Measurements from ENCODE around the gene NSD1. TPM values are rescaled to one million over a fixed set of nuclear protein-coding genes. Genes with fewer than 3 reads are reported as not detected.

NSD1 gene
- total RNA-seq, 1 experiment from 2014 or later: 58.8 TPM

DNA sequence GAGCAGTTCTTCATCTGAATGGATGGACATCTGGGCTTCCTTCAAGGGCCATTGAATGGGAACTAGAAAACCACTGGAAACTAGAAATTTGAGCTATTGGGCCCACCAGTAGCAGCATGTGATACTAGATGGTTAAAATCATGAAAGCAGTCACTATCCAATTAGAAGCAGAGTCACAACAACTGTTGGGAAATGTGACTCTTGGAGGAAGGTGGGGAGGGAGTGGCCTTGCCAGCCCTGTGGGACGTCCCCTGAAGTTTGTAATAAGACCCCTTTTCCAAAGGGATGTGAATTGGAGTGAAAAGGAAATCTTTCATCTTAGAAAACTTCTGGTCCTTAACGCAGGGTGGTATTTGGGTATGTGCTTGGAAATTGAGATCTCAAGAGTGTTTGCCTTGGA, 164.3 kb downstream of the NSD1 start:
- Histone ChIP-seq H3K27me3 (ENCODE audit: insufficient read depth, low read length) (no peaks in the 10 kb centered on the region), H3K4me1 (ENCODE audit: control insufficient read depth in 1 of 2, insufficient read depth in 2 of 2, low read length in 2 of 2) (peaks cover 16 to 41% of the 10 kb centered on the region in 2 experiments), H3K27ac (ENCODE audit: low read depth, low read length) (no peak overlapping the region), H4K20me1 (ENCODE audit: insufficient read depth) (no peaks in the 10 kb centered on the region), H2AFZ (ENCODE audit: low read depth, low read length, poor library complexity, severe bottlenecking) (no peak overlapping the region), H3K79me2 (ENCODE audit: insufficient read depth, low read length) (no peaks in the 10 kb centered on the region), H3K4me2 (ENCODE audit: low read length) (no peak overlapping the region), H3K36me3 (ENCODE audit: control insufficient read depth in 1 of 2, insufficient read depth in 2 of 2, low read length in 2 of 2) (peaks cover 19 to 25% of the 10 kb centered on the region in 2 experiments; a peak in 3 of 4 replicates), H3K9me2 (ENCODE audit: insufficient read depth) (no peaks in the 10 kb centered on the region), H3K9ac (ENCODE audit: low read length) (no peak overlapping the region), H3K4me3 (replicated peaks in 1 of 2; ENCODE audit: low read depth in 1 of 2, low read length in 2 of 2) (no peak overlapping the region), H3K9me3 (ENCODE audit: control insufficient read depth in 1 of 2, insufficient read depth in 1 of 2, low read depth in 1 of 2, low read length in 2 of 2) (no peaks in the 10 kb centered on the region)
- no peak for DNase-seq (ENCODE audit: low read depth, low spot score)
- intact Hi-C loops (cut with micrococcal nuclease): no loop called here
- ChIA-PET CTCF (interaction anchor here (2.4 kb wide), 1 partner anchor 12 kb away, joined by 10 read pairs; no protein-coding TSS in a partner anchor), RAD21 (ENCODE audit: low non-redundant PET in 1 of 2, low total read pairs in 2 of 2, uncharacterized antibody in 2 of 2, unreplicated experiment in 2 of 2) (no interaction called here), POLR2A (no interaction called here)
- BruUV-seq (replicated peaks): no TSS peak
- no peak for TF ChIP-seq FOSL1 (IDR thresholded peaks at IDR 0.05; ENCODE audit: low read depth)
- no peak for TF ChIP-seq POLR2AphosphoS5 (IDR thresholded peaks at IDR 0.05; ENCODE audit: low read depth, low read length)
- no peak for TF ChIP-seq EZH2phosphoT487 (IDR thresholded peaks at IDR 0.05; ENCODE audit: borderline replicate concordance)
- no peak for TF ChIP-seq YY1 (IDR thresholded peaks at IDR 0.05; ENCODE audit: extremely low read depth, insufficient replicate concordance, low read depth, low read length)
- no peak for TF ChIP-seq SRF (IDR thresholded peaks at IDR 0.05; ENCODE audit: low read depth)
- TF ChIP-seq, protein P1, sequence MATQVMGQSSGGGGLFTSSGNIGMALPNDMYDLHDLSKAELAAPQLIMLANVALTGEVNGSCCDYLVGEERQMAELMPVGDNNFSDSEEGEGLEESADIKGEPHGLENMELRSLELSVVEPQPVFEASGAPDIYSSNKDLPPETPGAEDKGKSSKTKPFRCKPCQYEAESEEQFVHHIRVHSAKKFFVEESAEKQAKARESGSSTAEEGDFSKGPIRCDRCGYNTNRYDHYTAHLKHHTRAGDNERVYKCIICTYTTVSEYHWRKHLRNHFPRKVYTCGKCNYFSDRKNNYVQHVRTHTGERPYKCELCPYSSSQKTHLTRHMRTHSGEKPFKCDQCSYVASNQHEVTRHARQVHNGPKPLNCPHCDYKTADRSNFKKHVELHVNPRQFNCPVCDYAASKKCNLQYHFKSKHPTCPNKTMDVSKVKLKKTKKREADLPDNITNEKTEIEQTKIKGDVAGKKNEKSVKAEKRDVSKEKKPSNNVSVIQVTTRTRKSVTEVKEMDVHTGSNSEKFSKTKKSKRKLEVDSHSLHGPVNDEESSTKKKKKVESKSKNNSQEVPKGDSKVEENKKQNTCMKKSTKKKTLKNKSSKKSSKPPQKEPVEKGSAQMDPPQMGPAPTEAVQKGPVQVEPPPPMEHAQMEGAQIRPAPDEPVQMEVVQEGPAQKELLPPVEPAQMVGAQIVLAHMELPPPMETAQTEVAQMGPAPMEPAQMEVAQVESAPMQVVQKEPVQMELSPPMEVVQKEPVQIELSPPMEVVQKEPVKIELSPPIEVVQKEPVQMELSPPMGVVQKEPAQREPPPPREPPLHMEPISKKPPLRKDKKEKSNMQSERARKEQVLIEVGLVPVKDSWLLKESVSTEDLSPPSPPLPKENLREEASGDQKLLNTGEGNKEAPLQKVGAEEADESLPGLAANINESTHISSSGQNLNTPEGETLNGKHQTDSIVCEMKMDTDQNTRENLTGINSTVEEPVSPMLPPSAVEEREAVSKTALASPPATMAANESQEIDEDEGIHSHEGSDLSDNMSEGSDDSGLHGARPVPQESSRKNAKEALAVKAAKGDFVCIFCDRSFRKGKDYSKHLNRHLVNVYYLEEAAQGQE (IDR thresholded peaks at IDR 0.05; ENCODE audit: low read depth): no peak
- no peak for TF ChIP-seq CBX3 (IDR thresholded peaks at IDR 0.05; ENCODE audit: low read depth)
- TF ChIP-seq EGR1 (IDR thresholded peaks at IDR 0.05; ENCODE audit: low read depth): no peak
- TF ChIP-seq TCF7L2 (IDR thresholded peaks at IDR 0.05; ENCODE audit: borderline replicate concordance, extremely low read depth, insufficient read depth, insufficient read length): no peak
- TF ChIP-seq EZH2 (IDR thresholded peaks at IDR 0.05): no peak
- TF ChIP-seq JUND (IDR thresholded peaks at IDR 0.05): no peak
- TF ChIP-seq CEBPB (IDR thresholded peaks at IDR 0.05; ENCODE audit: low read depth): no peak
- no peak for TF ChIP-seq ZFX (IDR thresholded peaks at IDR 0.05)
- TF ChIP-seq, protein P2, sequence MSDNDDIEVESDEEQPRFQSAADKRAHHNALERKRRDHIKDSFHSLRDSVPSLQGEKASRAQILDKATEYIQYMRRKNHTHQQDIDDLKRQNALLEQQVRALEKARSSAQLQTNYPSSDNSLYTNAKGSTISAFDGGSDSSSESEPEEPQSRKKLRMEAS (IDR thresholded peaks at IDR 0.05): no peak
- TF ChIP-seq ZNF274 (IDR thresholded peaks at IDR 0.05; ENCODE audit: low read depth, low read length): no peak
- no peak for TF ChIP-seq RAD21 (IDR thresholded peaks at IDR 0.05; ENCODE audit: low read depth)
- TF ChIP-seq, protein P3, sequence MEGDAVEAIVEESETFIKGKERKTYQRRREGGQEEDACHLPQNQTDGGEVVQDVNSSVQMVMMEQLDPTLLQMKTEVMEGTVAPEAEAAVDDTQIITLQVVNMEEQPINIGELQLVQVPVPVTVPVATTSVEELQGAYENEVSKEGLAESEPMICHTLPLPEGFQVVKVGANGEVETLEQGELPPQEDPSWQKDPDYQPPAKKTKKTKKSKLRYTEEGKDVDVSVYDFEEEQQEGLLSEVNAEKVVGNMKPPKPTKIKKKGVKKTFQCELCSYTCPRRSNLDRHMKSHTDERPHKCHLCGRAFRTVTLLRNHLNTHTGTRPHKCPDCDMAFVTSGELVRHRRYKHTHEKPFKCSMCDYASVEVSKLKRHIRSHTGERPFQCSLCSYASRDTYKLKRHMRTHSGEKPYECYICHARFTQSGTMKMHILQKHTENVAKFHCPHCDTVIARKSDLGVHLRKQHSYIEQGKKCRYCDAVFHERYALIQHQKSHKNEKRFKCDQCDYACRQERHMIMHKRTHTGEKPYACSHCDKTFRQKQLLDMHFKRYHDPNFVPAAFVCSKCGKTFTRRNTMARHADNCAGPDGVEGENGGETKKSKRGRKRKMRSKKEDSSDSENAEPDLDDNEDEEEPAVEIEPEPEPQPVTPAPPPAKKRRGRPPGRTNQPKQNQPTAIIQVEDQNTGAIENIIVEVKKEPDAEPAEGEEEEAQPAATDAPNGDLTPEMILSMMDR (IDR thresholded peaks at IDR 0.05 in 2 of 3, conservative IDR thresholded peaks at IDR 0.05 in 1 of 3; ENCODE audit: borderline replicate concordance in 1 of 3, insufficient read depth in 1 of 3, low read depth in 2 of 3, low read length in 2 of 3): no peak
- ATAC-seq: no peak

Measured in HCT116 (cell line).